Measurements from ENCODE around the gene WNK4. TPM values are rescaled to one million over a fixed set of nuclear protein-coding genes. Genes with fewer than 3 reads are reported as not detected.
A peak's percentile ranks its signal among the peaks of the same experiment; 100 is the strongest.
"Not testable (repeated sequence)": the region's sequence is repeated elsewhere in the genome, so short reads cannot be mapped to it uniquely, and the experiment has no call there.

The WNK4 gene
- total RNA-seq, 2 experiments from 2014 or later = 0.25 to 0.26 TPM

- peaks cover 6% of the 10 kb centered on the region for H3K4me1 Mint-ChIP-seq
- peak within 1 kb of the TSS; percentile 41 for H3K4me3 Mint-ChIP-seq
- H3K27ac Mint-ChIP-seq = no peak within 1 kb of the TSS
- no peaks in the 10 kb centered on the region for H3K36me3 Mint-ChIP-seq
- peaks cover 76% of the 10 kb centered on the region for H3K27me3 Mint-ChIP-seq
- peak; percentile 32 for DNase-seq
- no peaks in the 10 kb centered on the region for H3K9me3 Mint-ChIP-seq
Observed at GRCh38 chr17:42760652-42761581, 19.5 kb upstream of the WNK4 start, which contains the start of gene RAMP2. RAMP2 (plus strand) TSS chr17:42761227; CDS start chr17:42761262, 35 bp downstream.

GRCh38 chr17:42761638-42762037, 18.8 kb upstream of the WNK4 start:
- Mint-ChIP-seq H3K27me3 (peaks cover 70% of the 10 kb centered on the region), H3K27ac (no peak overlapping the region), H3K36me3 (no peaks in the 10 kb centered on the region), H3K4me3 (peak overlapping the region; percentile 29), H3K4me1 (peaks cover 6% of the 10 kb centered on the region), H3K9me3 (no peaks in the 10 kb centered on the region)
- no peak for DNase-seq

GRCh38 chr17:42766124-42766523, 14.3 kb upstream of the WNK4 start:
- H3K27me3 Mint-ChIP-seq = peaks cover 42% of the 10 kb centered on the region
- H3K4me3 Mint-ChIP-seq = no peak overlapping the region
- DNase-seq = no peak
- no peaks in the 10 kb centered on the region for H3K9me3 Mint-ChIP-seq
- peaks cover 1% of the 10 kb centered on the region for H3K4me1 Mint-ChIP-seq
- no peak overlapping the region for H3K27ac Mint-ChIP-seq
- H3K36me3 Mint-ChIP-seq = no peaks in the 10 kb centered on the region

- no peak for DNase-seq
- no peaks in the 10 kb centered on the region for H3K9me3 Mint-ChIP-seq
- peaks cover 5% of the 10 kb centered on the region for H3K4me1 Mint-ChIP-seq
- H3K27me3 Mint-ChIP-seq = peaks cover 28% of the 10 kb centered on the region
- H3K4me3 Mint-ChIP-seq = no peak overlapping the region
- peaks cover 3% of the 10 kb centered on the region for H3K36me3 Mint-ChIP-seq
- no peak overlapping the region for H3K27ac Mint-ChIP-seq
Observed at GRCh38 chr17:42767512-42767911, 12.9 kb upstream of the WNK4 start.

GRCh38 chr17:42768006-42768405, 12.4 kb upstream of the WNK4 start:
- not testable (repeated sequence) for H3K36me3 Mint-ChIP-seq, H3K4me1 Mint-ChIP-seq, H3K4me3 Mint-ChIP-seq, H3K27ac Mint-ChIP-seq, DNase-seq, H3K9me3 Mint-ChIP-seq
- H3K27me3 Mint-ChIP-seq = peaks cover 24% of the 10 kb centered on the region

- not testable (repeated sequence) for H3K4me3 Mint-ChIP-seq, H3K9me3 Mint-ChIP-seq, H3K27ac Mint-ChIP-seq, DNase-seq
- Mint-ChIP-seq H3K27me3 (peaks cover 11% of the 10 kb centered on the region), H3K4me1 (peaks cover 16% of the 10 kb centered on the region), H3K36me3 (peaks cover 11% of the 10 kb centered on the region)
Observed at GRCh38 chr17:42769964-42770363, 10.4 kb upstream of the WNK4 start.

GRCh38 chr17:42772945-42773289, 7.5 kb upstream of the WNK4 start:
- H3K4me3 Mint-ChIP-seq = peak overlapping the region; percentile 99
- no peak for DNase-seq
- peaks cover 24% of the 10 kb centered on the region for H3K36me3 Mint-ChIP-seq
- peaks cover 16% of the 10 kb centered on the region for H3K4me1 Mint-ChIP-seq
- H3K27ac Mint-ChIP-seq = peak overlapping the region; percentile 93
- no peaks in the 10 kb centered on the region for H3K9me3 Mint-ChIP-seq
- no peaks in the 10 kb centered on the region for H3K27me3 Mint-ChIP-seq

GRCh38 chr17:42773290-42774035, 6.9 kb upstream of the WNK4 start, which contains the start of gene VPS25:
VPS25 (plus strand) TSS chr17:42773449; CDS start chr17:42773476, 27 bp downstream.
- peak; percentile 77 for DNase-seq
- Mint-ChIP-seq H3K9me3 (no peaks in the 10 kb centered on the region), H3K4me1 (peaks cover 16% of the 10 kb centered on the region), H3K27me3 (no peaks in the 10 kb centered on the region), H3K36me3 (peaks cover 24% of the 10 kb centered on the region), H3K27ac (peak within 1 kb of the TSS; percentile 93), H3K4me3 (peak within 1 kb of the TSS; percentile 99)

- Mint-ChIP-seq H3K4me1 (peaks cover 16% of the 10 kb centered on the region), H3K27me3 (no peaks in the 10 kb centered on the region), H3K27ac (peak overlapping the region; percentile 93), H3K36me3 (peaks cover 25% of the 10 kb centered on the region), H3K4me3 (peak overlapping the region; percentile 99), H3K9me3 (no peaks in the 10 kb centered on the region)
- DNase-seq = no peak
Observed at GRCh38 chr17:42774066-42774745, 6.2 kb upstream of the WNK4 start.

- Mint-ChIP-seq H3K4me3 (no peak overlapping the region), H3K4me1 (peaks cover 21% of the 10 kb centered on the region), H3K36me3 (peaks cover 32% of the 10 kb centered on the region), H3K9me3 (no peaks in the 10 kb centered on the region), H3K27ac (no peak overlapping the region), H3K27me3 (peaks cover 10% of the 10 kb centered on the region)
- DNase-seq = no peak
Observed at GRCh38 chr17:42775534-42776098, 4.8 kb upstream of the WNK4 start.

GRCh38 chr17:42778570-42778969, 1.8 kb upstream of the WNK4 start:
- no peak overlapping the region for H3K4me3 Mint-ChIP-seq
- peaks cover 24% of the 10 kb centered on the region for H3K4me1 Mint-ChIP-seq
- H3K27me3 Mint-ChIP-seq = peaks cover 39% of the 10 kb centered on the region
- DNase-seq = no peak
- peaks cover 29% of the 10 kb centered on the region for H3K36me3 Mint-ChIP-seq
- H3K27ac Mint-ChIP-seq = no peak overlapping the region
- H3K9me3 Mint-ChIP-seq = no peaks in the 10 kb centered on the region

GRCh38 chr17:42779304-42779935, 990 bp upstream of the WNK4 start:
- no peak for DNase-seq
- H3K27ac Mint-ChIP-seq = no peak overlapping the region
- H3K27me3 Mint-ChIP-seq = peaks cover 47% of the 10 kb centered on the region
- H3K4me3 Mint-ChIP-seq = peak overlapping the region; percentile 26
- H3K4me1 Mint-ChIP-seq = peaks cover 21% of the 10 kb centered on the region
- H3K9me3 Mint-ChIP-seq = no peaks in the 10 kb centered on the region
- H3K36me3 Mint-ChIP-seq = peaks cover 23% of the 10 kb centered on the region

GRCh38 chr17:42780851-42781638, 635 bp downstream of the WNK4 start:
- Mint-ChIP-seq H3K9me3 (peaks cover 1% of the 10 kb centered on the region), H3K4me1 (peaks cover 30% of the 10 kb centered on the region), H3K4me3 (peak overlapping the region; percentile 8), H3K36me3 (peaks cover 14% of the 10 kb centered on the region), H3K27ac (no peak overlapping the region), H3K27me3 (peaks cover 62% of the 10 kb centered on the region)
- no peak for DNase-seq

Data from activated naive CD8-positive, alpha-beta T cell treated with anti-CD3 and anti-CD28 coated beads for 36 hours (primary cell).